ENCODE results near the gene MCTP2.

Gene MCTP2

GRCh38 chr15:94306700-94307650 lies 75.6 kb downstream of the MCTP2 start:
- peak; percentile 72 for DNase-seq

GRCh38 chr15:94312946-94313345 lies 81.6 kb downstream of the MCTP2 start:
- no peak for DNase-seq

GRCh38 chr15:94314639-94315038 lies 83.3 kb downstream of the MCTP2 start:
- DNase-seq: no peak

- DNase-seq: no peak
Observed at GRCh38 chr15:94317211-94317610, 85.8 kb downstream of the MCTP2 start.

- no peak for DNase-seq
Observed at GRCh38 chr15:94322141-94322540, 90.8 kb downstream of the MCTP2 start.

GRCh38 chr15:94323076-94323475 lies 91.7 kb downstream of the MCTP2 start:
- no peak for DNase-seq

GRCh38 chr15:94324117-94324826 lies 92.9 kb downstream of the MCTP2 start:
- peak; percentile 37 for DNase-seq

GRCh38 chr15:94324835-94325767 lies 93.7 kb downstream of the MCTP2 start:
- DNase-seq: no peak

GRCh38 chr15:94327356-94327936 lies 96.1 kb downstream of the MCTP2 start:
- peak; percentile 65 for DNase-seq

- DNase-seq: no peak
Observed at GRCh38 chr15:94331731-94332130, 100.4 kb downstream of the MCTP2 start.

- DNase-seq: no peak
Observed at GRCh38 chr15:94335616-94336015, 104.3 kb downstream of the MCTP2 start.

- DNase-seq: no peak
Observed at GRCh38 chr15:94336817-94337467, 105.6 kb downstream of the MCTP2 start.

- no peak for DNase-seq
Observed at GRCh38 chr15:94338243-94338846, 107.0 kb downstream of the MCTP2 start.

- no peak for DNase-seq
Observed at GRCh38 chr15:94346282-94346681, 114.9 kb downstream of the MCTP2 start.

GRCh38 chr15:94348084-94348483 lies 116.7 kb downstream of the MCTP2 start:
- no peak for DNase-seq

- DNase-seq: no peak
Observed at GRCh38 chr15:94351031-94351535, 119.7 kb downstream of the MCTP2 start.

- DNase-seq: no peak
Observed at GRCh38 chr15:94352636-94353487, 121.5 kb downstream of the MCTP2 start.

GRCh38 chr15:94353488-94353820 lies 122.1 kb downstream of the MCTP2 start:
- no peak for DNase-seq

GRCh38 chr15:94354655-94355054 lies 123.3 kb downstream of the MCTP2 start:
- no peak for DNase-seq

GRCh38 chr15:94359716-94360115 lies 128.4 kb downstream of the MCTP2 start:
- DNase-seq: no peak

Measured in kidney glomerular epithelial cell (primary cell).